Daoy (cell line): ENCODE data around the gene KHNYN. TPM values are rescaled to one million over a fixed set of nuclear protein-coding genes. Genes with fewer than 3 reads are reported as not detected.
"Not testable (repeated sequence)": the region's sequence is repeated elsewhere in the genome, so short reads cannot be mapped to it uniquely, and the experiment has no call there.

ENCODE experiments used
- DNase-seq: peaks from one replicate; pipeline ENCODE4 v3.0.0-alpha.2; 2015; ENCODE audit warnings: low read depth
- total RNA-seq: library from RNA; depleted of rRNA; stranded (reverse); fragments of >200 nt; shearing (Covaris generic); gene quantifications from 2 replicates; pipeline ENCODE4 v1.2.3, GENCODE V29; 2014; rRNA removed

KHNYN gene
- total RNA-seq, 1 experiment from 2014 or later, result 29.4 TPM

DNA sequence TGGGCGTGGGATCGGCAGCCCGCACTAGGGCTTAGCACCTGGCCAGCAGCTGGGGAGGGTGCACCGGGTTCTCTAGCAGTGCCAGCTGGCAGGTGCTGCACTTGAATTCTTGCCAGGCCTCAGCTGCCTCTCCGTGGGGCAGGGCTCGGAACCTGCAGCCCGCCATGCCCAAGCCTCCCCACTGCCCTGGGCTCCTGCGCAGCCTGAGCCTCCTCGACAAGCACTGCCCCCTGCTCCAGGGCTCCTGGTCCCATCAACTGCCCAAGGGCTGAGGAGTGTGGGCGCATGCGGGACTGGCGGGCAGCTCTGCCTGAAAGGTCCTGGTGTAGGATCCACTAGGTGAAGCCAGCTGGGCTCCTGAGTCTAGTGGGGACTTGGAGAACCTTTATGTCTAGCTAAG is 43.5 kb downstream of the KHNYN start:
- DNase-seq, result no peak

DNA sequence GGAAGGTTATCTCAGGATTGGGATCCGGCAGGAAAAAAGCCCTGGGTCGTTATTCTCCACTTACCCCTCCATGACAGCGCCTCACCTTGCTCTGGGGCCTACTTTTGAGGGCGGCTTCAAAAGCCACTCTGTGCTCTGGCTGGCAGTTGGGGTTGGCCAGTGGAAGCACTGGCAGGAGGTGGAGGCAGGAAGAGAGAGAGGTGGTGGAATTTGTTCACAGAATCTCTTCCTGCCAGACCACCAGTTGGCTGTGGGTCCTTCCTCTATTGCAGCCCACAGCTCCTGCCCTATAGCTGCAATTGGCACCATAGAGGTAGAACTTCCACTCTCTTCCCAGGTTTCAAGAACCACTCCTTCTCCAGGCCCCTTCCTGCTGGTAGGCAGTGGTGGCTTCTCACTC is 45.5 kb downstream of the KHNYN start:
- DNase-seq, result no peak

DNA sequence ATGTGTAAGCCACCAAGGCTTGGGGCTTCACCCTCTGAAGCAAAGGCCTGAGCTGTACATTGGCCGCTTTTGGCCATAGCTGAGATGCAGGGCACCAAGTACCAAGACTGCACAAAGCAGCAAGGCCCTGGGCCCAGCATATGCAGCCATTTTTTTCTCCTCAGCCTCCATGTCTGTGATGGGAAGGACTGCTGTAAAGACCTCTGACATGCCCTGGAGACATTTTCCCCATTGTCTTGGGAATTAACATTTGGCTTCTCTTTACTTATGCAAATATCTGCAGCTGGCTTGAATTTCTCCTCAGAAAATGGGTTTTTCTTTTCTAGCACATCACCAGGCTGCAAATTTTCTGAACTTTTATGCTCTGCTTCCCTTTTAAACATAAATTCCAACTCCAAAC is 50.2 kb downstream of the KHNYN start:
- DNase-seq, result not testable (repeated sequence)

DNA sequence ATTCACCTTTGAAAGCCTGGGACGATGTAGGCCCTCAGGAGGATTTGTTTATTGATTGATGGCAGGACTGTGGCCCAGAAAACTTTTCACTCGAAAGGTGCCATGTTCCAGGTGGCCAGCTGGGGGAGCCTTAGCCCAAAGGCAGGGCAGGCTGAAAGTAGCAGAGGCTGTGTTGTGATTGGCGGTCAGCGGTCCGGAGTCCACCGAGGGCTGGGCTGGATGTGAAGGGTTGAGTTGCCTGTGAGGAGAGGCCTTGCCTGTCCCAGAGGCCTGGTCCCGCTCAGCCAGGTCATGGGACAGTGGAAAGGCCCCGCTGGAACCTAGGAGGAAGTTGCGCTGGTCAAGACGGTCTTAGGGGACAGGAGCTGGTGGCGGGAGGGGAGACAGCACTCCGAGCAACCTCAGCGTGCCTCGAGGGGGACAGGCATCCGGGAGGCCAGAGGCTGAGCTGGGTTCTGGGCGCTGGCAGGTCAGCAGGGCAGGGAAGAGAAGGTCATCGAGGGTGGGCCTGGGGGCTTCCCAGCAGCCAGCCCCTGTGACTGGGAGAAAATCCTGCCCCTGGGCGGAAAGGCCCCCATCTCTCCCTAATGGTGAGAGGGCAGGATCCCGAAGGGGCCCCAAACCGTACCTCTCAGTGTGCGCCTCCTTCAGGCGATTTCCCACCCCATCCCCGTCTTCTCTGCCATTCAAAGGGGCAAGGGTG is 52.0 kb downstream of the KHNYN start:
- peak; percentile 44 for DNase-seq

DNA sequence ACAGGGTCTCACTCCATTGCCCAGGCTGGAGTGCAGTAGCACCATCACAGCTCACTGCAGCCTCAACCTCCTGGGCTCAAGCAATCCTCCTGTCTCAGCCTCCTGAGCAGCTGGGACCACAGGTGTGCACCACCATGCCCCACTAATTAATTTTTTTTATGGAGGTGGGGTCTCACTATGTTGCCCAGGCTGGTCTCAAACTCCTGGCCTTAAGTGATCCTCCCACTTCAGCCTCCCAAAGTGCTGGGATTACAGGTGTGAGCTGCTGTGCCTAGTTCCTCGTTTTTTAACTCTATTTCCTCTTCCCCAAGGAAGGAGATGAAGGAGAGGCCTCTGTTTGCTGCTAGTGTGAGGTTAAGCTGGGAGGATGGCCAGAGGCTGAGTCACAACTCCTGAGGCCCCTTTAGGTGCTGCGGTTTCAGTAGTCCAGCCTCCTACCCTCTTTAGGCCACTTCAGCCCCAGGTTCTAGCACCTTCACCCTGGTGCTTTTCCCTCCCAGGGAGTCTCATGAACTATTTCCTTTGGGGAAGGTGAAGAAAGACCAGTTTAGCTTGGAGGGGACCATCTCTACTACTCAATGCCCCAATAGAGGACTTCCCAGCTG is 53.0 kb downstream of the KHNYN start:
- peak; percentile 37 for DNase-seq

DNA sequence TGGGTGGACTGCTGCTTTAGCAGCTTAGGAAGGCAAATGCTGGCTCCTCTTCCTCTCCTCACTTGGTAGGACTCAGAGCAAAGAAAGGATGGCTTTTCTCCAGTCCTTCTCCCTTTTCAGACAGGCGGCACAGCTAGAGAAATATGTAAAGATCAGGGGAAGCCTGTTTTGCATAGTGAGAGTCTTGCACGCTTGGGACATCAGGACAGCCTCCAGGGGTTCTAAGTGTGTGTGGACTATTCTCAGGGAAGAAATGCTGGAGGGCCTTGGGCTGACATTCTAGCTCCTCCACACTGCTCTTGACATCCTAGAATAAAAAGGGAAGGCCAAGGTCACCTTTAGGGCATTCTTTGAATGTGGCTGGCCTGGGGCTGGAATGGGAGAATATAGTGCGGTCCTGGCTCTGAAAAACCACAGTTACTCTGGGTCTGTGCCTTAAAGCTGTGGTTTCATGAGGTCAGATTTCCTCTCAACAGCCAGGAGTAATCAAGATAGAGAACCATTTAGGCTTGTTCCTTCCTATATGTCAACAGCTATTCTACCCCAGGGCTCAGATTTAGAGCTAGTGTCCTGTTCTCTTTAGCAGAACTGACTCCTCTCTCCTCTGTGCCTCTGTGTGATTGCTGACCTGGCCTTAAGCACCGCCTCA is 54.0 kb downstream of the KHNYN start:
- peak; percentile 15 for DNase-seq

Other genes with a start within 250 kb of the KHNYN start
- gene IPO4, start 241.1 kb upstream of the KHNYN start, total RNA-seq, result 165 and 275 TPM in 2 replicates
- gene TM9SF1, start 234.5 kb upstream of the KHNYN start, total RNA-seq, result 91.9 and 98.7 TPM in 2 replicates
- not detected in 2 replicates for gene TSSK4, start 224.3 kb upstream of the KHNYN start, total RNA-seq
- 60.1 and 89.8 TPM in 2 replicates for gene CHMP4A, start 216.5 kb upstream of the KHNYN start, total RNA-seq
- 12.7 and 18.9 TPM in 2 replicates for gene MDP1, start 213.9 kb upstream of the KHNYN start, total RNA-seq
- gene NEDD8, start 197.6 kb upstream of the KHNYN start, total RNA-seq, result 308 and 348 TPM in 2 replicates
- gene GMPR2, start 197.0 kb upstream of the KHNYN start, total RNA-seq, result 83.3 and 112 TPM in 2 replicates
- 34.6 and 48.3 TPM in 2 replicates for gene TINF2, start 187.3 kb upstream of the KHNYN start, total RNA-seq
- 0.69 and 2.6 TPM in 2 replicates for gene TGM1, start 166.8 kb upstream of the KHNYN start, total RNA-seq
- 21.5 and 22.1 TPM in 2 replicates for gene RABGGTA, start 158.4 kb upstream of the KHNYN start, total RNA-seq
- 1.7 and 4.9 TPM in 2 replicates for gene DHRS1, start 130.2 kb upstream of the KHNYN start, total RNA-seq
- gene NOP9, start 130.1 kb upstream of the KHNYN start, total RNA-seq, result 15.8 and 17.1 TPM in 2 replicates
- 0.06 TPM in 1 of 2 replicates, not detected in the other for gene CIDEB, start 122.0 kb upstream of the KHNYN start, total RNA-seq
- gene LTB4R2, start 119.8 kb upstream of the KHNYN start, total RNA-seq, result 6.9 and 16.7 TPM in 2 replicates
- 2.5 and 6.3 TPM in 2 replicates for gene LTB4R, start 118.5 kb upstream of the KHNYN start, total RNA-seq
- gene ADCY4, start 94.9 kb upstream of the KHNYN start, total RNA-seq, result 0.17 TPM in 1 of 2 replicates, not detected in the other
- gene RIPK3, start 90.0 kb upstream of the KHNYN start, total RNA-seq, result not detected in 2 replicates
- 14.5 and 28.8 TPM in 2 replicates for gene NFATC4, start 61.8 kb upstream of the KHNYN start, total RNA-seq
- gene NYNRIN, start 31.0 kb upstream of the KHNYN start, total RNA-seq, result 0.33 and 0.57 TPM in 2 replicates
- gene CBLN3, start 286 bp upstream of the KHNYN start, total RNA-seq, result not detected in 2 replicates
- 9.3 and 10.0 TPM in 2 replicates for gene SDR39U1, start 12.8 kb downstream of the KHNYN start, total RNA-seq
- not detected in 2 replicates for gene CMA1, start 78.3 kb downstream of the KHNYN start, total RNA-seq
- gene CTSG, start 146.3 kb downstream of the KHNYN start, total RNA-seq, result not detected in 2 replicates
- not detected in 2 replicates for gene GZMH, start 179.7 kb downstream of the KHNYN start, total RNA-seq
- not detected in 2 replicates for gene GZMB, start 204.2 kb downstream of the KHNYN start, total RNA-seq